Trophoblast cell (in vitro differentiated cells and primary cell): ENCODE measurements around the gene CHN2.
A peak's percentile ranks its signal among the peaks of the same experiment; 100 is the strongest.

Experiments
- DNase-seq, 2 donors: peaks; one replicate each; pipeline ENCODE4 v3.0.0-alpha.2; 2016
- H2AFZ ChIP-seq: 2 replicates; pipeline ENCODE4 v1.6.1; 2013; ENCODE audit warnings: low read length, moderate library complexity, mild to moderate bottlenecking; ENCODE audit not compliant: insufficient read depth, poor library complexity
- H2AK5ac ChIP-seq: 2 replicates; pipeline ENCODE4 v1.6.1; 2013; ENCODE audit warnings: mild to moderate bottlenecking, low read length
- H2BK120ac ChIP-seq: 2 replicates; pipeline ENCODE4 v1.6.1; 2013; ENCODE audit warnings: low read length, mild to moderate bottlenecking, moderate library complexity; ENCODE audit not compliant: insufficient read depth, poor library complexity
- H2BK12ac ChIP-seq: 2 replicates; pipeline ENCODE4 v1.6.1; 2013; ENCODE audit warnings: mild to moderate bottlenecking, low read length, moderate library complexity
- H2BK5ac ChIP-seq: 2 replicates; pipeline ENCODE4 v1.6.1; 2013; ENCODE audit warnings: low read length, low read depth, moderate library complexity, mild to moderate bottlenecking; ENCODE audit not compliant: poor library complexity
- H3K14ac ChIP-seq: 2 replicates; pipeline ENCODE4 v1.6.1; 2013; ENCODE audit warnings: mild to moderate bottlenecking, low read length
- H3K18ac ChIP-seq: 2 replicates; pipeline ENCODE4 v1.6.1; 2013; ENCODE audit warnings: mild to moderate bottlenecking, low read length
- H3K23ac ChIP-seq: 2 replicates; pipeline ENCODE4 v1.6.1; 2013; ENCODE audit warnings: low read length
- H3K27ac ChIP-seq: 2 replicates; pipeline ENCODE4 v1.5.1; 2013; ENCODE audit warnings: low read depth, mild to moderate bottlenecking, inconsistent platforms, low read length, moderate library complexity
- H3K27me3 ChIP-seq: 2 replicates; pipeline ENCODE4 v1.6.1; 2013; ENCODE audit warnings: inconsistent platforms, mild to moderate bottlenecking, low read length, moderate library complexity; ENCODE audit not compliant: insufficient read depth
- H3K36me3 ChIP-seq, 2 experiments: 1 replicate in 1 of 2; 2 replicates in 1 of 2; pipeline ENCODE4 v1.6.1; 2013; ENCODE audit warnings: low read length in 2 of 2, mild to moderate bottlenecking in 2 of 2, moderate library complexity in 1 of 2; ENCODE audit not compliant: insufficient read depth in 2 of 2, control insufficient read depth in 1 of 2
- H3K4ac ChIP-seq: 2 replicates; pipeline ENCODE4 v1.6.1; 2013; ENCODE audit warnings: low read depth, mild to moderate bottlenecking, low read length, moderate library complexity
- H3K4me1 ChIP-seq, 2 experiments: 1 replicate in 1 of 2; 2 replicates in 1 of 2; pipeline ENCODE4 v1.6.1; 2013; ENCODE audit warnings: low read length in 2 of 2, mild to moderate bottlenecking in 2 of 2, moderate library complexity in 1 of 2; ENCODE audit not compliant: insufficient read depth in 2 of 2, control insufficient read depth in 1 of 2
- H3K4me2 ChIP-seq: 2 replicates; pipeline ENCODE4 v1.6.1; 2013; ENCODE audit warnings: inconsistent platforms, mild to moderate bottlenecking, low read length, moderate library complexity
- H3K4me3 ChIP-seq: 2 replicates; pipeline ENCODE4 v1.5.1; 2013; ENCODE audit warnings: mild to moderate bottlenecking, low read depth, low read length, inconsistent platforms
- H3K79me1 ChIP-seq: one replicate; pipeline ENCODE4 v1.6.1; 2013; ENCODE audit warnings: low read length
- H3K79me2 ChIP-seq: 2 replicates; pipeline ENCODE4 v1.6.1; 2013; ENCODE audit warnings: low read length, mild to moderate bottlenecking; ENCODE audit not compliant: control insufficient read depth, insufficient read depth, poor library complexity
- H3K9ac ChIP-seq: 2 replicates; pipeline ENCODE4 v1.6.1; 2013; ENCODE audit warnings: mild to moderate bottlenecking, low read length
- H3K9me3 ChIP-seq: 2 replicates; pipeline ENCODE4 v1.6.1; 2013; ENCODE audit warnings: low read depth, mild to moderate bottlenecking, control low read depth, inconsistent platforms, low read length; ENCODE audit not compliant: insufficient read depth
- H4K12ac ChIP-seq: 2 replicates; pipeline ENCODE4 v1.6.1; 2013; ENCODE audit warnings: low read depth, mild to moderate bottlenecking, low read length, moderate library complexity
- H4K8ac ChIP-seq: 2 replicates; pipeline ENCODE4 v1.6.1; 2013; ENCODE audit warnings: low read depth, mild to moderate bottlenecking, low read length, moderate library complexity
- H4K91ac ChIP-seq: one replicate; pipeline ENCODE4 v1.6.1; 2013; ENCODE audit warnings: low read depth, mild to moderate bottlenecking, low read length, moderate library complexity
- WGBS: extraction: QIAGEN DNeasy Blood & Tissue Kit; methylation state at CpG from one replicate; pipeline ENCODE4 v1.1.7; 2013; ENCODE audit warnings: missing lambda C conversion rate; ENCODE audit not compliant: insufficient read length, insufficient coverage; ENCODE audit errors: extremely low coverage; 5-methylcytosine and 5-hydroxymethylcytosine counted together

The CHN2 gene

DNA sequence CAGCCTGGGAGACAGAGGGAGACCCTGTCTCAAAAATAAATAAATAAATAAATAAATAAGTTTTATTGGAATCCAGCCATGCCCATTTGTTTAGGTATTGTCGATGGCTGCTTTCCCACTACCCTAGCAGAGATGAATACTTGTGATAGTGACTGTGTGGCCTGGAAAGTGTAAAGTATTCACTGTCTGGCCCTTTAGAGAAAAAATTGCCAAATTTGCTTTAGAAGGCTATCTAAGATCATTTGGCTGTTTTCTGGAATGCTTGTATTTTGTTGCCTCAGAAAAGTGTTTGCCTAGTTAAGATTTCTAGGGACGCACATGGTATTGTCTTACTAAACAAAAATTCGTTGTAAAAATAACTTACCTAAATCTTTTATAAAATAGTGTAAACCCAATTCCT is 35.4 kb downstream of the CHN2 start:
- Histone ChIP-seq H2BK5ac (peak overlapping the region; percentile 98), H3K18ac (no peak overlapping the region), H3K9ac (no peak overlapping the region), H2BK12ac (no peak overlapping the region), H3K14ac (peak overlapping the region; percentile 53), H2AFZ (no peak overlapping the region), H3K79me2 (peaks cover 9% of the 10 kb centered on the region), H3K9me3 (no peaks in the 10 kb centered on the region), H4K8ac (peak overlapping the region; percentile 95), H2BK120ac (peak overlapping the region; percentile 99), H3K4ac (peak overlapping the region; percentile 96), H3K4me2 (no peak overlapping the region), H3K79me1 (peaks cover 34% of the 10 kb centered on the region), H4K12ac (no peak overlapping the region), H3K4me3 (no peak overlapping the region), H3K4me1 (peaks cover 20 to 29% of the 10 kb centered on the region in 2 experiments), H3K36me3 (no peaks in the 10 kb centered on the region), H3K23ac (no peak overlapping the region), H4K91ac (peak overlapping the region; percentile 100), H2AK5ac (no peak overlapping the region), H3K27me3 (no peaks in the 10 kb centered on the region), H3K27ac (peak overlapping the region; percentile 98)
- no CpG with 5 or more reads among the region's 3 CpGs for WGBS
- DNase-seq = peak; percentile 24 to 82

DNA sequence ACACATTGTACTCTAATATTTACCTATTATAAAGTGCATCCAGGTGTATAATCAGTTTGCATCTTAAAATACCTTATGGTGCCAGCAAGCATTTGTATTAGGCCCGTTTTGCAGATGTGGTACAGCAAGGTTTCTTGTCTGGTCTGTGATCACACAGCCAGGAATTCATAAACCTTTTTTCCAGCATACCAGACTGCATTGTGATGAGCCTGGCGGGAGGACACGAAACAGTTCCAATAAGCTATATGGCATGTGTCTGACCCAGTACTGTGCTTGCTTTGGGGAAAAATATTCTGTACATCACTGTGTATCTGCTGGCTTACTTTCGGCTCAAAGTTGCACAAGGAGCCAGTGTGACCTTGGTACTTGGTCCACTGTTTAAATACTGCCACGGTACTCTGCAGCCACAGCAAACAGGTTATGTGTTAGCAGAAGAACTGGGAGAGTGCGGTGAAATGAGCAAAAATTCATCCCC is 36.3 kb downstream of the CHN2 start:
- H3K18ac ChIP-seq = peak overlapping the region; percentile 10
- H2BK5ac ChIP-seq = peak overlapping the region; percentile 83
- no CpG with 5 or more reads among the region's 6 CpGs for WGBS
- H2AFZ ChIP-seq = peak overlapping the region; percentile 14
- peak overlapping the region; percentile 69 for H3K14ac ChIP-seq
- H4K12ac ChIP-seq = peak overlapping the region; percentile 24
- peaks cover 37% of the 10 kb centered on the region for H3K79me1 ChIP-seq
- H3K4ac ChIP-seq = peak overlapping the region; percentile 77
- peak overlapping the region; percentile 40 for H4K8ac ChIP-seq
- H2BK12ac ChIP-seq = peak overlapping the region; percentile 72
- no peak overlapping the region for H3K4me2 ChIP-seq
- H3K27me3 ChIP-seq = no peaks in the 10 kb centered on the region
- peak overlapping the region; percentile 95 for H2BK120ac ChIP-seq
- peak overlapping the region; percentile 98 for H3K27ac ChIP-seq
- DNase-seq = peak; percentile 91 to 97
- H4K91ac ChIP-seq = peak overlapping the region; percentile 96
- no peak overlapping the region for H3K23ac ChIP-seq
- H3K4me3 ChIP-seq = no peak overlapping the region
- no peaks in the 10 kb centered on the region for H3K36me3 ChIP-seq
- peaks cover 9% of the 10 kb centered on the region for H3K79me2 ChIP-seq
- H3K4me1 ChIP-seq = peaks cover 20 to 31% of the 10 kb centered on the region in 2 experiments
- H3K9me3 ChIP-seq = no peaks in the 10 kb centered on the region
- peak overlapping the region; percentile 5 for H3K9ac ChIP-seq
- peak overlapping the region; percentile 17 for H2AK5ac ChIP-seq

DNA sequence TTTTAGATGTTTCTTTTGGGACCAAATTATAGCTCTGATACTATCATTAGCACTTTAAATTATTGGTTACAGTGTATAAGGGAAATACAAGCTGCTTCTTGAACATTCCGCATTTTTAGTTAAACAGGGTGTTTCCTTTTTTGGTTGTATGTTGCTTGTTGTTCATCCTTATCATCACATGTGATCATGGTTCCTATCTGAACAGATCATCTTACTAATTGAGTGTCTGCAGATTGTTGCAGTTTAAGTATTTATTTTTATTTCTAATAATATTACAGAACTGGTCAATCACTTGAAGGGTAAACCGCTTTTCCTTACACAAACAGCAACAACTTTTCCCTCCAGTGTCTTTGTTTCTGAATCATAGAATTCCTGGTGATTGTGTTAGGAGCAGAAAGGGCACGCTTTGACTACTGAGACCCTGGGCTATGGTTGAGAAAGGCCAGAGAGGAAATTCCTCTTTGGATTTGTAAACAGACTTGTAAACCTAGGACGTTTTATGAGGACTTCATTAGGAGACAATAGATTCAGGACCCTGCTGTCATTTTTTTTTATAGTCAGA is 37.2 kb downstream of the CHN2 start:
- WGBS = no CpG with 5 or more reads among the region's 4 CpGs

DNA sequence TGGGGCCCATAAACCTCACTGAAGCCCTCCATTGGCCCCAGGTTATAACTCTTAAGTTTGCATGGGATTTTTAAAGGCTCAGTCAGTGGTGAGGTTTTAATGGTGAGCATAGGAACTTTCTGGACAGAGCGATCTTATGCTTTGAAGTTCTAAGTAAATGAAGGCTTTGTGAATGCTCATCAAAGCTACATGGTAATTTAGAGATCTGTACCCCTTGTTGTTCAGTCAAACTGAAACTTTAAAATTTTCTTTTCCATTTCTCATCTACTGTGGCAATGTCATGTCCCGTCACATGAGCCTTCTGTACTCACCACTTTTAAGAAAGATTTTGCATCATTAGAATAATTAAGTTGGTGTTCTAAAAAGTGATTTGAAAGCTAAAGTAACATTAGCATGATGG is 39.9 kb downstream of the CHN2 start:
- no peak for DNase-seq
- Histone ChIP-seq H4K91ac (no peak overlapping the region), H3K4me3 (no peak overlapping the region), H2BK5ac (no peak overlapping the region), H3K79me1 (peaks cover 42% of the 10 kb centered on the region), H3K4me1 (peaks cover 23 to 32% of the 10 kb centered on the region in 2 experiments), H3K27ac (peak overlapping the region; percentile 99), H2BK120ac (no peak overlapping the region), H4K12ac (no peak overlapping the region), H3K36me3 (no peaks in the 10 kb centered on the region), H2AFZ (no peak overlapping the region), H2AK5ac (no peak overlapping the region), H3K79me2 (peaks cover 13% of the 10 kb centered on the region), H3K4me2 (no peak overlapping the region), H3K23ac (no peak overlapping the region), H4K8ac (no peak overlapping the region), H3K9ac (no peak overlapping the region), H3K4ac (peak overlapping the region; percentile 40), H3K9me3 (no peaks in the 10 kb centered on the region), H3K18ac (no peak overlapping the region), H2BK12ac (no peak overlapping the region), H3K27me3 (no peaks in the 10 kb centered on the region), H3K14ac (no peak overlapping the region)
- no CpG with 5 or more reads among the region's 2 CpGs for WGBS

More for the DNA sequence above, 37.2 kb downstream of the CHN2 start:
- Histone ChIP-seq H3K36me3 (no peaks in the 10 kb centered on the region), H3K27ac (peak overlapping the region; percentile 98), H2AFZ (no peak overlapping the region), H3K4me2 (no peak overlapping the region), H3K14ac (no peak overlapping the region), H4K12ac (no peak overlapping the region), H3K4me3 (no peak overlapping the region), H2BK5ac (no peak overlapping the region), H3K4me1 (peaks cover 22 to 36% of the 10 kb centered on the region in 2 experiments), H4K8ac (no peak overlapping the region), H2AK5ac (no peak overlapping the region), H3K9me3 (no peaks in the 10 kb centered on the region), H3K79me1 (peaks cover 42% of the 10 kb centered on the region), H4K91ac (no peak overlapping the region), H2BK120ac (no peak overlapping the region), H3K79me2 (peaks cover 10% of the 10 kb centered on the region), H3K4ac (no peak overlapping the region), H3K18ac (no peak overlapping the region), H3K9ac (no peak overlapping the region), H3K27me3 (no peaks in the 10 kb centered on the region), H2BK12ac (no peak overlapping the region), H3K23ac (no peak overlapping the region)
- peak; percentile 41 to 62 for DNase-seq
